HG03469 (cell line): Measurements from ENCODE around the gene CCR5AS.

Experiments
- ATAC-seq: cut with Tn5 transposase; IDR thresholded peaks from one replicate; pipeline ENCODE4 v1.9.1; 2021; ENCODE audit warnings: mild to moderate bottlenecking, moderate library complexity, moderate number of reproducible peaks; ENCODE audit not compliant: unreplicated experiment

CCR5AS gene

GRCh38 chr3:46383211-46383950, 23.5 kb downstream of the CCR5AS start:
- ATAC-seq: no peak

GRCh38 chr3:46381625-46382024, 25.2 kb downstream of the CCR5AS start:
- no peak for ATAC-seq

- no peak for ATAC-seq
Observed at GRCh38 chr3:46380471-46381221, 26.2 kb downstream of the CCR5AS start.

GRCh38 chr3:46378426-46378942, 28.4 kb downstream of the CCR5AS start:
- ATAC-seq: no peak

GRCh38 chr3:46375814-46376213, 31.1 kb downstream of the CCR5AS start:
- no peak for ATAC-seq

- no peak for ATAC-seq
Observed at GRCh38 chr3:46375218-46375617, 31.6 kb downstream of the CCR5AS start.

- no peak for ATAC-seq
Observed at GRCh38 chr3:46374755-46375154, 32.1 kb downstream of the CCR5AS start.

- no peak for ATAC-seq
Observed at GRCh38 chr3:46372492-46373359, 34.1 kb downstream of the CCR5AS start.

- ATAC-seq: no peak
Observed at GRCh38 chr3:46371519-46372340, 35.1 kb downstream of the CCR5AS start.

- ATAC-seq: no peak
Observed at GRCh38 chr3:46370839-46371518, 35.9 kb downstream of the CCR5AS start, which contains the start of gene CCR5. CCR5 (plus strand) TSS chr3:46370946; CDS start chr3:46372903, 1,957 bp downstream.

GRCh38 chr3:46369675-46370132, 37.2 kb downstream of the CCR5AS start:
- ATAC-seq: peak; percentile 66

- ATAC-seq: no peak
Observed at GRCh38 chr3:46369151-46369550, 37.7 kb downstream of the CCR5AS start.

GRCh38 chr3:46368569-46368968, 38.3 kb downstream of the CCR5AS start:
- no peak for ATAC-seq

GRCh38 chr3:46367811-46368210, 39.1 kb downstream of the CCR5AS start:
- ATAC-seq: no peak

- no peak for ATAC-seq
Observed at GRCh38 chr3:46365737-46366524, 40.9 kb downstream of the CCR5AS start.

- no peak for ATAC-seq
Observed at GRCh38 chr3:46365041-46365440, 41.8 kb downstream of the CCR5AS start.

- no peak for ATAC-seq
Observed at GRCh38 chr3:46361408-46362283, 45.2 kb downstream of the CCR5AS start.

GRCh38 chr3:46360907-46361306, 46.0 kb downstream of the CCR5AS start:
- no peak for ATAC-seq
